GM18511 (cell line): ENCODE data around the gene ENOX1.

ENCODE experiments used
- ATAC-seq: cut with Tn5 transposase; IDR thresholded peaks from one replicate; pipeline ENCODE4 v1.9.1; 2021; ENCODE audit warnings: mild to moderate bottlenecking, moderate library complexity; ENCODE audit not compliant: unreplicated experiment

ENOX1 gene

GRCh38 chr13:43492311-43492710 is 294.5 kb downstream of the ENOX1 start:
- ATAC-seq, result no peak

DNA sequence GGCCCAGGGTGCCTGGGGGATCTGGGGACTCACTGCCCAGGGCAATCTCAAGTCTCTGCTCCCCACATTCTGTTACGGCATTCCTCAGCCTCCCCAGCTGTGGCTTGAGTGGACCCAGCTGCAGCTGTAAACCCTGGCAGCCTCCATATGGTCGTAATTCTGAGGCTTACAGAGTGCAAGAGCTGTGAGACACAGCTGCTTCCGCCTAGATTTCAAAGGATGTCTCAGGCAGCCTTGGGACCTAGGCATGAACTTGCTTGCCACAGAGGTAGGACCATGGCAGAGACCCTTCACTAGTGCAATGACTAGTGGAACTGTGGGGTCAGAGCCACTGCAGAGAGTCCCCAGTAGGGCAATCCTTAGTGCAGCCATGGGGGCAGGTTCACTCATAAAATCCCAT is 297.5 kb downstream of the ENOX1 start:
- no peak for ATAC-seq

DNA sequence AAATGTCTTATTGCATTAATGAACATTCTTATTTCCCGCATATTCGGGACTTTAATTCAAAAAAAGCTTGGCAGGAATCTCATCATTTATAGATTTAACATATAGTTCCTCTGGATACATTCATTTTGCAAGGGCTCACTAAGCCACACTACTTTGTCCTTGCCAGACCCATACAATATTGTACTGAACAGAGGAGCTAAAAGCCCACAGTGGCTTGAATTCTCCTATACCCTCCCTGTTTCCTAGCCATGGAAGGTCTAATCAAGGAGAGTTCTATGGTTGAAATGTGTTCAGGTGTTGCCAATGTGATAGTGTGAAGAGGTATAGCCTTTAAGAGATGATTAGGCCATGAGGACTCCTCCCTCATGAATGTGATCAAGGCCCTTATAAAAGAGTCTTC is 298.9 kb downstream of the ENOX1 start:
- no peak for ATAC-seq

DNA sequence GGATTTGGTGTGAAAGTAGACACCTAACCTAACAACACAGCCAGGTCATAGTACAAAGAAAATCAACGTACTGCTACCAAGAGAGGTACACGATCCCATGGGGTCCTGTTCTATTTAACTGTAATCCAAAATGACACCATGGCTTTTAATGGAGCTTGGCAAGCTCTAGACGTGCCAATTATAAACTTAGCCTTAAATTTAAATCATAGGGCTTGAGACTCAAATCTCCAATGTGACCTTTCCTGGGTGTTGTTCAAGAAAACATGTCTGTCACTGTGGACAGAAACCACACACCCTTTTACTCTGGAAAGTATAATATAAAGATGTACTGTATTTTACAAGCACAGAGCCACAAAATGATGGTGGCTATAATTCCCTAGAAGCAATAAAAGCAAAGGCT is 299.3 kb downstream of the ENOX1 start:
- ATAC-seq, result no peak

- ATAC-seq, result no peak
Observed at GRCh38 chr13:43484432-43485225, 302.1 kb downstream of the ENOX1 start.

DNA sequence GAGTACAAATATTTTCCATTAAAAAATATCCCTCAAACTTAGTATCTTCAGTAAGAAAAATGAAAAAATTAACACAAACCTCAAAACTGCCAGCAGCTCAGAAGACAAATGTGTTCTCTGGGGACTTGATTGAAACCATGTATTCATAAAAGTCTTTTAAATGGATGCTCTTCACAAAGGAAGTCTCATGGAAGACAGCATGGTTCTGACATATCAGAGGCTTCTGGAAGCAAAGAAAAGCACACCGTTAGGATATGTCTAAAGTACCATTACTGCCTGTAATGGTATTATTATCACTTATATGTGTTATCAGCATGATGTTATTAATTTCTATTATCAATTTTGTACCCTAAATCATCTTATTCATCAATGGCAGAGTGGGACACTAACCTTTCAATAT is 302.8 kb downstream of the ENOX1 start:
- no peak for ATAC-seq

GRCh38 chr13:43482641-43483040 is 304.1 kb downstream of the ENOX1 start:
- no peak for ATAC-seq

- no peak for ATAC-seq
Observed at GRCh38 chr13:43482026-43482425, 304.7 kb downstream of the ENOX1 start.

- no peak for ATAC-seq
Observed at GRCh38 chr13:43478902-43479301, 307.9 kb downstream of the ENOX1 start.

DNA sequence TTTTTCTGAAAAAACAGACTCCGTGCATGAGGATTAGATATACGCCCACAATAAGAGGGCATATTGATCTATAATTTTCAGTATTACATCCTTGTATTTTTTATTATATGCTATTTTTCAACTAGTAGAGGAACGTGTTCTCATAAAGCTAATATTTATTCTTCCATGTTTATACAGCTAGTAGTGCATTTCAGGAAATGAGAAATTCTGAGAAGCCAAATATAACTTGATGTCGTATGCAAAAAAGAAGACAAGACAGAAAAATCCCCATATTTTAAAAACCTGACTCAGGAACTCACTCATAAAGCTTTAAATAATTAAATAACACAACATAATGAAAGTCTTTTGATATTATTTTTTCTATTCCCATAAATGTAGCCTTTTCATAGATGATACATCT is 308.6 kb downstream of the ENOX1 start:
- ATAC-seq, result no peak

DNA sequence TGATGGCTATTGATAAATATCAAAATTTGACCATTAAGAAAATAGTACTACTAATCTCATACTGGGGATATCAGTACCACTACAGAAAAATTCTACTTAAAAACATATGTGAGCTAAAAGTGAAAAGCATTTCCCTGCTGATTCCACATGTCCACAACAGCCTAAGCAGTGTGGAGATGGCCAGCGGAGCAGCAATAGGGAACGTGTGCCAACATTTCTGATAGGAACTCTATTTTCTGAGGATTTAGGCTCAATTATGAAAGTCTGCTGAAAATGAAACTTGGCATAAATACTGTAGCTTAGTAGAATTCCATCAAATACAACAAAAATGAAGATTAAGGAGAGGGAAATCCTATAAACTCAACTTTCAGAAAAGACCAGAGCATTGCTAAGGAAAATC is 311.6 kb downstream of the ENOX1 start:
- no peak for ATAC-seq

- ATAC-seq, result no peak
Observed at GRCh38 chr13:43473437-43473836, 313.3 kb downstream of the ENOX1 start.

- no peak for ATAC-seq
Observed at GRCh38 chr13:43472980-43473379, 313.8 kb downstream of the ENOX1 start.

DNA sequence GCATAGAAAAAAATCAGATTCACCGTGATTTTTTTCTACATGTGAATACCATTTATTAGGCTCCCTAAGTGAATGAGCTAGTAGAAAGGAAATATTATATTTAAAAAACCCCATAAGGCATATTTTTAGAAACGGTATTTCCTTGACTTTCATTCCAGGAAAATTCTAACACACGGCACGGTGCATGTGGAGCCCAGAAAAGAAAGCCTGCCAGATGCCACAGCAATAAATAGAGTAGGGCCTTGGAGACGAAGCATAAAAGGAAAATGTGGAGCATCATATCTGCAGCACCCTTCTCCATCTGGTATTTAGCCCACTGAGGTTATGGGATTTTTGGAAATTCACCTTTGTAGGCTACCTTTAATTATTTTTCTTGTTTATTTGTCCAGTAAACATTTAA is 314.4 kb downstream of the ENOX1 start:
- no peak for ATAC-seq

DNA sequence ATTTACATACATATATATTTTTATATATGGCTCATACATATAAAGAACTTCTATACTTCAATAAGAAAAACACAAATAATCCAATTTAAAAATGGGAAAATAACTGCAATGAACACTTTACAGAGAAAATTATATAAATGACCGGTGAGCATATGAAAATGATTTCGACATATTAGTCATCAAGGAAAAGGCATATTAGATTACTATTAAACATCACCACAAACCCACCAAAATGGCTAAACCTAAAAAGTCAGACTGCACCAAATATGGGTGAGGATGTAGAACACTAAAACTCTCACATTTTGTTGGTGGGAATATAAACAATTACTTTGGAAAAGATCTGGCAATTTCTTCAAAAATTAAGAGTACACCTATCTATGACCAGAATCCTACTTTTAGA is 316.2 kb downstream of the ENOX1 start:
- ATAC-seq, result no peak

- no peak for ATAC-seq
Observed at GRCh38 chr13:43469791-43470190, 317.0 kb downstream of the ENOX1 start.

DNA sequence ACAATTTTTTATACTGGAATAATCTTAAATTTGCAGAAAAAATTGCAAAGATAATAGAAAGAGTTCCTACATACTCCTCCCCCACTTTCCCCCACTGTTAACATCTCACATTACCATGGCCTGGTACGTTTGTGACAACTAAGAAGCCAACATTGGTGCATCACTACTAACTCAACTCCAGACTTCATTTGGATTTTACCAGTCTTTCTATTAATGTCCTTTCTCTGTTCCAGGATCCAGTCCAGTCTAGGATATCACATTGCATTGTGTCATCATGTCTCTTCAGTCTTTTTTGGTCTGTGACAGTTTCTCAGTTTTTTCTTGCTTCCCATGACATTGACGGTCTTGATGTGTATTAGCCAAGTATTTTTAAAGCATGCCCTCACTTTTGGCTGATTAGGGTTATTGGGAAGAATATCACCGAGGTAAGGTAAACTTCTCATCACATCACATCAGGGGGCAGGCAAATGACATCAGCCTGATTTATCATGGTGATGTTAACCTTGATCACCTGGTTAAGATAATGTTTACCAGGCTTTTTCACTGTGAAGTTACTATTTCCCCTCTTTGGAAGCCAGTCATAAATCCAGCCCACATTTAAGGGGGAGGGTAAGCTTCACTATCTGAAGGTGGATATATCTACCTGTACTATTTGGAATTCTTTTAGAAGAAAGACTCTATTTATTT is 322.1 kb downstream of the ENOX1 start:
- ATAC-seq, result no peak

DNA sequence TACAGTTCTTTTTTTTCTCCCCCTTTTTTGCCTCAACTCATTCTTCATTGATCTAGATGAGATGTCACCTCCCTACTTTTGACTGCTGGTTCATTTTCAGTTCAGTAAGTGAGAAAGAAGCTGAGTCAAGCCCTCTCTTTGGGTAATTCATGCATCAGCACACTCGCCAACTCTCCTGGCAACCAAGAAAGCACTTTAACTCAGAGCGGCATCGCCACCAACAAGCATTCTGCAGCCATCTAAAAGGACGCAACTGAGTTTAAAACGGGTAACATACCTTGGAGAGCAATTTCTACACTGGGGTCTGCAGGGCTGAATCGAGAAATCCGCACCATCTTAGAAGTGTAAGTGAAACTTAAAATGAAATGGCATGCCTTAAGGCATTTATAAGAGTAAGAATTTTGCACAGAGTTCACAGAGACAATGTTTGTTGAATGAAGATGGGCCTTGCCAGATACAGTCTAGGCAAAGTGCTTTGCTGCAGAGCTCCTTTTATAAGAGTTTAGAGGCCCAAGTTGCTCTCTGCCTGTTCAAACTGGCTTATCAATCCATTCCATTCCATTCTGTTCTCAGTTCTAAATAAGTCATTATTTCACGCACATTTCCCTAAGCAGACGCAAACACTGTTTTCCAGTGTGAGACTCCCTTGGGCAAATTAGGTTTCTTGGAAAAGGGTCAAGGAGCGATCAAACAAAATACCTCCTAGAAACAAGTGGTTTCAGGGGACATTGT is 338.0 kb downstream of the ENOX1 start:
- ATAC-seq, result no peak

- ATAC-seq, result no peak
Observed at GRCh38 chr13:43446126-43446525, 340.6 kb downstream of the ENOX1 start.

DNA sequence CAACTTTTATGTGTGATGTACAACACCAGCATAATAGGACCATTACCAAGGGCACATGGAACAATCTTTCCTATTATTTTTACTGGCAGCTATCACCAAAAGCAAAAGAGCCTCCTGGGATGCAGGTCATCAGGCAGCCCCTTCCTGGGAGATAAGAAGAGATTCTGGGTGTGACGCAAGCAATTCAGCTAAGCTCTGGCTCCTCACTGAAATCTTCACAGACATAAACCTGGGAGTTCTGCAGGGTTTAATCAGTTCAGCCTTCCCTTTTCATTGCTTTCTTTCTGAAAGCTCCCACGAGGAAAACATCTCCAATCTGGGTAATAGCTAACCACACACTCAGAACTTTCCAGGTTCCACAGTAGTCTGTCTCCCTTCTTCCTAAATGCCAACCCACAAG is 341.1 kb downstream of the ENOX1 start:
- no peak for ATAC-seq

- ATAC-seq, result no peak
Observed at GRCh38 chr13:43444081-43444480, 342.7 kb downstream of the ENOX1 start.
